GM19035 (cell line): ENCODE data around the gene SMIM30.
"Not testable (repeated sequence)": the region's sequence is repeated elsewhere in the genome, so short reads cannot be mapped to it uniquely, and the experiment has no call there.

Experiments used
- ATAC-seq: cut with Tn5 transposase; IDR thresholded peaks from one replicate; pipeline ENCODE4 v1.9.1; 2021; ENCODE audit not compliant: unreplicated experiment

SMIM30 gene, protein sequence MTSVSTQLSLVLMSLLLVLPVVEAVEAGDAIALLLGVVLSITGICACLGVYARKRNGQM

GRCh38 chr7:113118074-113118959, at the start of gene SMIM30:
Gene SMIM30, minus strand, starts transcription at chr7:113118554. Its CDS starts 976 bp downstream, at chr7:113117578.
- peak; percentile 100 for ATAC-seq

GRCh38 chr7:113166176-113166575, 47.8 kb upstream of the SMIM30 start:
- not testable (repeated sequence) for ATAC-seq

GRCh38 chr7:113161050-113161449, 42.7 kb upstream of the SMIM30 start:
- no peak for ATAC-seq

DNA sequence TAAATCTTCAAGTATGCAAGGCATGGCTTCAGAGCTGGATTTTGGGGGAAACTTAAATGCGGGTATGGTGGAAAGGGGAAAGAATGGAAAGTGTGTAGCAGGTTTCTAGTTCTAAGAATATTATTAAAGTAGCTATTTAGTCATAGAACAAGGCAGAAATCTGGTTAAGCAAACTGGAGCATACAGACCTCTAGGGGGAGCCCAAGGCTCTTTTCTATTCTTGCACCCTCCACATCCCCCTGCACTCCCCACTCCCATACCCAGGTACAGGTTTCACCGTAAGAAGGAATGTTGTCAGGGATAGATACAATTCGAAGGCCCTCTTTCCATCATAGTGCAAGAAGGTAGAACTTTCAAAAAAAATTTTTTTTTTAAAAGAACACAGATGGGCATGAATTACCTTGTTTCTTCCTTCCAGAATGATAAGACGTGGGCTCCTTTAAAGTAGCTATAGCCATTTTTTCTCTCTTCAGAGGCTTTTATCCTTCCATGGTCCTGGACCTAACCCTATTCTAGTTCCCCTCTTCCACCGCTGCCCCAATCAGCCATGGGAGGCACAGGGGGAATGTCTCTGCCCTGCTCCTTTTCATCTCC, 41.5 kb upstream of the SMIM30 start:
- peak; percentile 76 for ATAC-seq

DNA sequence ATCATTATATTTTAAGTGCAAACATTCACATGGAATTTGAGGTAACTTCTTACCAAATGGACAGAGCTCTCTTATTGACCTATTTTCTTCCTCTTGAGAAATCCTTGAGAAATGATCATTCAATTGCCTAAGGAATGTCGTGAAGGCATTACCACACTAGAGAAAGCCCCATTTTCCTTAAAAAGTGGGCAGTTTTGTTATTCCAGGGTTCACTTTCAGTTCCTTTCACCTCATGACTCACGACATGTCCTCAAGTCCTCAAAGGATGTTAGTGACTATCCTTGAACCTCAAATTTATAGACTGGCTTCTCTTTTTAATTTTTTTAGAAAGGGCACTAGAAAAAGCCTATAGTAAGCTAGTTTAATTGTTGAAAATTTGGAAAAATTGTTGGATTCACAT, 40.4 kb upstream of the SMIM30 start:
- no peak for ATAC-seq

- no peak for ATAC-seq
Measured at GRCh38 chr7:113154117-113154516, 35.8 kb upstream of the SMIM30 start.

DNA sequence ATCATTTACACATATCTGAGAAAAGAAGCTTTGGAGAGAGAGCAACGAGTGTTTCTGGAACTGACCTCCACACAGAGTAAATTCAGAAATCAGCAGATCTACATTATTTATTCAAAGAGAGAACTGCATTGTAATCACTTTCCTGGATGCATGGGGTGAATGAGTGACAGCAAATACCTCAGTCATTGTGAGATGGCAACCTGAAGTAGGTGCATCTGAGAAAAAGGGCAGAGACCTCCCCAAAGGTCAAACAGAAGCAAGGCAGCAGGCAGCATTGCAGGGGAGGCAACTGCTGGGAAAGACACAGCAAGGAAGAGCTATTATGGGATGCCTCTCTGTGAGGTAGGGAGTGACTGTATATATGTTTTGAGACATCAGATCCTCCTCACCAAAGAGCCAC, 26.5 kb upstream of the SMIM30 start:
- no peak for ATAC-seq

DNA sequence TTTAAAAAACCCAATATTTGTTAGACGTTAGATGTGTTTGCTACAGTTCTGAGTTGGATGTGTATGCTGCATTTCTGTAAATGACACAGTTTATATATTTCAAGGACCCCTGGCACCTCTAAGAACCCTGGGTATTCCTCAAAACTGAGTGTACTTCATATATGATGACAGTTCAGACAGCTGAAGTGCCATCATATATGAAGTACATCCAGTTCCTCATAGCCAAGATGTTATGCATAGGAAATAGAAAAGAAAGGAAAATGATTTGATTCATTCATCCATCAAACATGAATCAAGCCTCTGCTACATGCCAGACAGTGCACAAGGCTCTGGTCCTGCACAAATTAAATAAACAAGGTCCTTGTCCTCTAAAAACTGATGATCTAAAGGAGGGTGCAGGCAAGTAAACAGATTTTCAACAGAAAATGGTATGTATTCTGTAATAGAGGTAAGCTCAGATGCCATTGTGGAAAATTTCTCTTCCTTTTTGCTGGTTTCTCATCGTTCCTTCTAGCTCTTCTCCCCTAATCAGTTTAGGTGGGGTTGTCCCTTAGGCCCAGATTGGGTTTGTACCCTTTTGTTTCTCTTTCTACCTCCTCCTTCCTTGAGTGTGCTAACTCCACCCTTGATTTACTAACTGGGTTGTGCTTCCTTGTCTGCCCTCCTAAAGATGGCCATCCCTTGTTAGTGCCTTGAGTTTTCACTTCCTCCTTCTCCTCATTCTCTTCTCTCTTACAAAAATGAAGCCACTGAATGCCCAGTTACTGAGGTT, 25.3 kb upstream of the SMIM30 start:
- no peak for ATAC-seq

GRCh38 chr7:113142385-113143119, 24.2 kb upstream of the SMIM30 start:
- peak; percentile 54 for ATAC-seq

DNA sequence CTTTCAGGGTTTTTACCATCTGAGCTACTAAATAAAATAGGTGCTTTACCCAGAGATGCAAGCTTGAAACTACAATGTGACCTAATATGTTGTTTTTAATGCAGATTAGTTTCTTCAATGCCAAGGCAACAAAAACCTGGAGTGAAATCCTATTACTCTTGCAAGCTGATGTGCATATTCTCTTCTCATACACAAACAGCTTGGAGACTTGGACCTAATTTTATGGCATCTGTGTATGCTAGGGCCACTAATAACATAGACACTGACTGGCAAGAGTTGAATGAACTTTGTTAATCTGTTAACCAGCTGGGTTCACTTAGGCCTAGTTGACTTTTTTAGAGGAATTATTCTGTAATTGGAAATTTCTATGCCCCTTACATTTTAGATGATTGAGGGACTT, 23.4 kb upstream of the SMIM30 start:
- ATAC-seq = no peak

GRCh38 chr7:113140956-113141355, 22.6 kb upstream of the SMIM30 start:
- no peak for ATAC-seq

DNA sequence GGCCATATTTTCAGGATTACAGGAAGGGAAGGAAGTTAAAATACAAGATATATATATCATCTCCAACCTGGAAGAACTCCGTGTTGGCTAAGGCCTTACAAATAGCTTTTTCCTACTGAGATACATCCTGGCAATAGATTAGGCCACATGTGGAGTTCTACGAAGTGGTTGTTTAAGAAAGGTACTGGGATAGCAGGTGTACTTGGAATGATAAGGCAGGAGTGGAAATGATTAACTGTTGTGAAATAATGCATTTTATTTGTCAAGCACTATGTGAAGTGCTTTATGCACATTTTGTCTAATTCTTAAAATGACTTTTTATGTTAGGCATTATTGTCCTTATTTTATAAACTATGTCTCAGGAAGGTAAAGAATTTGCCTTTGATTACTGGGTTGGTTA, 18.9 kb upstream of the SMIM30 start:
- no peak for ATAC-seq

DNA sequence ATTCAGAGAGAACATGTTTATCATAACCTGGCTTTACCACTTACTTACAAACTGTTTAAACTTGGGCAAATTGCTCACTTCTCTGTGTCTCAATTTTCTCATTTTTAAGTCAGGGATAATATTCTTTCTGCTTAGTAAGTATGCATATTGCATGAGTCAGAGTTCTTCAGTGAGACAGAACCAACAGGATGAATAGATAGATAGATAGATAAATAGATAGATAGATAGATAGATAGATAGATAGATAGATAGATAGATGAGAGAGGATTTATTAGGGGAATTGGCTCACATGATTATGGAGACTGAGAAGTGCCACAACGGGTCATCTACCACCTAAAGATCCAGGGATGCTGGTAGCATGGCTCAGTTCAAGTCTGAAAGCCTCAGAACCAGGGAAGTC, 15.7 kb upstream of the SMIM30 start:
- no peak for ATAC-seq

GRCh38 chr7:113131367-113131766, 13.0 kb upstream of the SMIM30 start:
- ATAC-seq = no peak

DNA sequence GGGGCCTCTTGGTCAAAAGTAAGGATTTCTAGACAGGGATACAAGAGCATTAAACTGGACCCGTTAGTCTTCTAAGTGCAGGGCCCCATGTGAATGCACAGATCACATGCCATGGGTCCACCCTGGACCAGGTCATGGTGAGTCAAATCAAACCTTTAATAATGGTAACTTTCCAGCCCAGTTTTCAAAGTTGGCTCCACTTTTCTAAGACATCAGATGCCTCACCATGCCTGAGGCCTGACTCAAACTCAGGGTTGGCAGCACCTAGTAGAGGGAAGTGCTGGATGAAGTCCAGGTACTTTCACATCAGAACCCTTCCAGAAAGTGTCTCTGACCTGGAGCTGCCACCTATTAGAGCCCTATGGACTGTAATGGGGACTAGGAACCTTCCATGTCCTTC, 9.7 kb upstream of the SMIM30 start:
- ATAC-seq = no peak

- no peak for ATAC-seq
Measured at GRCh38 chr7:113125728-113126127, 7.4 kb upstream of the SMIM30 start.

DNA sequence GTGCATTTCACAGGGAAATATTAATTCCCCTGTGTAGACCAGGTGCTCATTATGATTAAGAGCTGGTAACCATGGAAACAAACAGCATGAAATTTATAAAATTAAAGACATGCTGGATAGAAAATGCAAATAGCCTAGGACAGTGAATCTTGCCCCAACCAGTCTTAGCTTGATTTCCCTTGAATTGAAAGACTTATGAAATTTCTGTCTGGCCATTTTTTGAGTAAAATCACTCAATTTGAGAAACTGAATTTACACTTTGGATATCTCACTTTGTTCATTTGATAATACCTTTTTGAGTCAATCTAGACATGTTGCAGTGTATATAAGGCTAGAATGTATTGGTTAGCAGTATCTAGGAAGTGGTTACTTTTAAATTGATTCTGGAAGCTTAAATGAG, 4.4 kb upstream of the SMIM30 start:
- ATAC-seq = no peak

DNA sequence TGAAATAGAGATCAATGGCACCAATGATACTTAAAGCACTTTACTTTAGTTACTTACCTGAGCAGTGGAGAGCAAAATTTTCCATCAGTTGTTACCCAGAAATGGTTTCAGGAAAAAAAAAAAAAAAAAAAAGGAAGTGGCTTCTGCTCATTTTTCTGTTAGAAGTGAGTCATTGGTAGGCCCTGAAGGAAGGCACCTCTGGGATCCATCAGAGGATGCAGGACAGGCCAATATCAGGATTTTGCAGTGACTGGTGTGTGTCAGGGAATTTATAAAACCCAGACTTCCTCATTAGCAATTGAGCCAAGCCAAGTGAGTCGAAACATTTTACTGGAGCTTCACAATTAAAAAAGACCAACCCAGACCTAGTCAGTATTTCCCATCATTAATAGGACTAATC, 2.3 kb upstream of the SMIM30 start:
- ATAC-seq = no peak

GRCh38 chr7:113119429-113119828, 1.1 kb upstream of the SMIM30 start:
- no peak for ATAC-seq

DNA sequence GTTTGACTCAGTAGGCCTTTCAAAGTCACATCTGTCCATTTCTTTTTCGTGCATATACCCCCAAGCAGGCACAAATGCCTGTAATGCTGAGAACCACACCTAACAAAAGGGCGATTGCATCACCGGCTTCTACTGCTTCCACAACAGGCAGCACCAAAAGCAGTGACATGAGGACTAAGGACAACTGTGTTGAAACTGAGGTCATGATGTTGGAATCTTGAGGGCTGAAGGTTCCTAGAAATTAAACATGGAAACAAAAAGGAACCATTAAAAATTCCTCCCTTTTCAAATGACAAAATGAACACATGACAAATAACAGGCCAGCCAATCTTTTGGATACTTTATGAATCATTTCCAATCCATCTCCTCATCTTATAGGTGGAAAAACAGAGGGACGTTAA, 980 bp downstream of the SMIM30 start:
- not testable (repeated sequence) for ATAC-seq

- ATAC-seq = no peak
Measured at GRCh38 chr7:113113912-113114311, 4.4 kb downstream of the SMIM30 start.
